Endothelial cell of umbilical vein (primary cell): ENCODE data around the gene AJAP1. TPM values are rescaled to one million over a fixed set of nuclear protein-coding genes. Genes with fewer than 3 reads are reported as not detected.

ENCODE experiments used
- BruUV-seq: library from RNA; stranded (reverse); fragments of 400-500 nt; replicated peaks from 2 replicates; lab custom pipeline; 2021; lab: Mats Ljungman, UMichigan
- CTCF ChIA-PET: fragments of 300-600, 350-600 bp; sonication (Branson Sonifier 250); formaldehyde crosslinking; loops from one replicate; lab custom pipeline; 2021; ENCODE audit warnings: antibody characterized with exemption, inconsistent platforms; lab: Charles Lee
- POLR2A ChIA-PET: fragments of 300-600, 350-600 bp; sonication (Branson Sonifier 250); formaldehyde crosslinking; loops from one replicate; lab custom pipeline; 2021; ENCODE audit warnings: antibody characterized with exemption, inconsistent platforms; lab: Charles Lee
- DNase-seq: peaks from one replicate; pipeline ENCODE4 v3.0.0-alpha.2; 2011; ENCODE audit warnings: low read depth, low spot score
- FAIRE-seq: peaks from 2 replicates; lab custom pipeline; 2011; peaks lifted over from hg19 to GRCh38; lab: Jason Lieb, UNC
- H2AFZ ChIP-seq: 2 replicates; pipeline ENCODE4 v1.6.0; 2012; ENCODE audit warnings: low read depth, low read length, control low read depth, inconsistent platforms
- H3K27ac ChIP-seq: 2 replicates; pipeline ENCODE4 v1.5.1; 2011; ENCODE audit warnings: low read depth, mild to moderate bottlenecking, control low read depth, low read length, moderate library complexity; ENCODE audit not compliant: insufficient read depth
- H3K27me3 ChIP-seq, 2 experiments: 2 replicates each; pipeline versions ENCODE4 v1.6.0 to v1.6.1; 2011; ENCODE audit warnings: low read length in 2 of 2, mixed read lengths in 1 of 2; ENCODE audit not compliant: control insufficient read depth in 2 of 2, insufficient read depth in 2 of 2
- H3K36me3 ChIP-seq, 2 experiments: 2 replicates in 1 of 2; 3 replicates in 1 of 2; pipeline ENCODE4 v1.5.1; 2011; ENCODE audit warnings: low read length in 2 of 2, mild to moderate bottlenecking in 1 of 2, moderate library complexity in 1 of 2; ENCODE audit not compliant: control insufficient read depth in 2 of 2, insufficient read depth in 2 of 2; ENCODE audit errors: extremely low read depth in 1 of 2
- H3K4me1 ChIP-seq: 3 replicates; pipeline ENCODE4 v1.5.1; 2011; ENCODE audit warnings: mild to moderate bottlenecking, low read length; ENCODE audit not compliant: control insufficient read depth, insufficient read depth; ENCODE audit errors: extremely low read depth
- H3K4me2 ChIP-seq: 2 replicates; pipeline ENCODE4 v1.6.1; 2011; ENCODE audit warnings: low read length, control low read depth, mixed read lengths; ENCODE audit not compliant: insufficient read depth
- H3K4me3 ChIP-seq, 3 experiments: fragments of 200-600 bp in 1 of 3; sonication (generic), shearing (Covaris generic) in 1 of 3; replicated peaks in 1 of 3; 2 replicates each; pipeline ENCODE4 v1.5.1; 2011 to 2016; ENCODE audit warnings: control low read depth in 3 of 3, low read length in 3 of 3, mild to moderate bottlenecking in 2 of 3, inconsistent platforms in 1 of 3, low read depth in 1 of 3, moderate library complexity in 1 of 3; ENCODE audit not compliant: insufficient read depth in 1 of 3
- H3K79me2 ChIP-seq: 2 replicates; pipeline ENCODE4 v1.6.0; 2012; ENCODE audit warnings: low read length, inconsistent platforms; ENCODE audit not compliant: control insufficient read depth, insufficient read depth
- H3K9ac ChIP-seq: replicated peaks from 2 replicates; pipeline ENCODE3; 2011; ENCODE audit warnings: low read length, control low read depth; ENCODE audit not compliant: insufficient read depth; ENCODE audit errors: extremely low read depth
- H3K9me1 ChIP-seq: replicated peaks from 3 replicates; pipeline ENCODE4 v1.6.0; 2011; ENCODE audit warnings: mild to moderate bottlenecking, low read length; ENCODE audit not compliant: control insufficient read depth, insufficient read depth; ENCODE audit errors: extremely low read depth
- H3K9me3 ChIP-seq: replicated peaks from 2 replicates; pipeline ENCODE4 v1.5.1; 2012; ENCODE audit warnings: low read length, inconsistent platforms; ENCODE audit not compliant: control insufficient read depth, insufficient read depth
- H4K20me1 ChIP-seq: replicated peaks from 2 replicates; pipeline ENCODE3; 2011; ENCODE audit warnings: mild to moderate bottlenecking, low read length; ENCODE audit not compliant: control insufficient read depth, insufficient read depth; ENCODE audit errors: extremely low read depth
- EZH2 ChIP-seq: IDR thresholded peaks from 2 replicates; pipeline ENCODE4 v1.6.1; 2012; ENCODE audit warnings: borderline replicate concordance, low read depth, mild to moderate bottlenecking, moderate library complexity, low read length, inconsistent platforms; ENCODE audit not compliant: severe bottlenecking
- FOS ChIP-seq: IDR thresholded peaks from 2 replicates; pipeline ENCODE4 v1.6.1; 2011; ENCODE audit warnings: mild to moderate bottlenecking, low read length, moderate library complexity, borderline replicate concordance; ENCODE audit not compliant: insufficient read depth
- GATA2 ChIP-seq: IDR thresholded peaks from 2 replicates; pipeline ENCODE4 v1.7.0; 2011; ENCODE audit warnings: low read depth, mild to moderate bottlenecking, moderate library complexity, mixed read lengths, low read length; ENCODE audit not compliant: insufficient read length, insufficient read depth
- JUN ChIP-seq: IDR thresholded peaks from 2 replicates; pipeline ENCODE4 v1.6.1; 2011; ENCODE audit warnings: borderline replicate concordance, low read depth; ENCODE audit not compliant: insufficient read length, insufficient read depth
- MYC ChIP-seq: IDR thresholded peaks from one replicate; pipeline ENCODE4 v1.6.1; 2011; ENCODE audit warnings: mild to moderate bottlenecking, low read depth, low read length
- POLR2A ChIP-seq: IDR thresholded peaks from 2 replicates; pipeline ENCODE4 v1.6.1; 2012; ENCODE audit warnings: low read depth, mild to moderate bottlenecking, control low read depth, low read length
- POLR2AphosphoS5 ChIP-seq: IDR thresholded peaks from 2 replicates; pipeline ENCODE4 v1.6.1; 2012; ENCODE audit warnings: low read depth, mild to moderate bottlenecking, control low read depth, low read length, moderate library complexity; ENCODE audit not compliant: insufficient read depth
- dilution Hi-C: fragments of 300-500 bp; cut with MboI; formaldehyde crosslinking; loops from one replicate; pipeline ENCODE4 v1.15.0; 2019; ENCODE audit warnings: low sequenced_read_pairs; ENCODE audit not compliant: extremely low pct_ligation_motif_present
- intact Hi-C: fragments of 100-400 bp; cut with micrococcal nuclease; formaldehyde crosslinking; loops from one replicate; pipeline ENCODE4 v1.10.0; 2022
- polyA plus RNA-seq, 4 experiments: library from polyadenylated mRNA; depleted of rRNA in 3 of 4; stranded (reverse) in 3 of 4; unstranded in 1 of 4; fragments of >200 nt; gene quantifications; 2 replicates each; pipeline versions ENCODE4 v1.2.1 to v1.2.3, GENCODE V29; 2011 to 2012; ENCODE audit warnings: missing spikeins in 1 of 4
- total RNA-seq: library from RNA; stranded (reverse); gene quantifications from 2 replicates; pipeline ENCODE4 v1.2.3, GENCODE V29; 2021
- TF ChIP-seq, protein P1 (sequence below), 2 donors: IDR thresholded peaks; 1 replicate in 1 of 2; 2 replicates in 1 of 2; pipeline ENCODE4 v1.5.1; 2011; ENCODE audit warnings: low read length in 2 of 2, mild to moderate bottlenecking in 2 of 2, moderate library complexity in 2 of 2, control low read depth in 1 of 2, inconsistent platforms in 1 of 2, low read depth in 1 of 2; ENCODE audit not compliant: insufficient read depth in 1 of 2; ENCODE audit errors: extremely low read depth in 1 of 2
- TF ChIP-seq, protein P2 (sequence below): IDR thresholded peaks from 2 replicates; pipeline ENCODE4 v1.6.1; 2011; ENCODE audit not compliant: insufficient read depth, insufficient read length

AJAP1 gene
- total and polyA plus RNA-seq, 2 donors (not counting 3 experiments of a cell fraction or from before 2014, with no cell fraction given) = not detected

DNA sequence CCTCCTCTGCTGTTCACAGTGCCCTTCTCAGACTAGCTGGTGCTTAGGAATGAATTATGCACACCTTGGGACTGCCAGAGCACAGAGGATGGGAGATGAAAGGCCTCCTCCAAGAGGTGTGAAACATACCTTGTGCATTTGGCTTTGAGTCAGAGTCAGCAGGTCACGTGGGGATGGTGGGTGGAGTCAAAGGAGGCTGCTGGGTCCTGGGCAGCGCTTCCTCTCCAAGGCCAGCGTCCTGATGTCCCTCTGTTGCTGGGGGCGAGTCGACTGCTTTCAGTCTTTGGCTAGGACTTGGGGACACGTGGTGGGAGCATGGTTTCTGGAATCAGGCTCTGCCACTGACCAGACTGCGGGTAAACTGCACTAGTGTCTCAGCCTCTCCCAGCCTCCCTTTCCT, 91.2 kb downstream of the AJAP1 start:
- intact Hi-C loops = no loop called here
- no TSS peak for BruUV-seq
- H3K4me1 ChIP-seq = no peaks in the 10 kb centered on the region
- H3K27ac ChIP-seq = no peak overlapping the region
- H3K9me1 ChIP-seq = no peaks in the 10 kb centered on the region
- FAIRE-seq = no peak
- dilution Hi-C loops = no loop called here
- ChIA-PET CTCF (no interaction called here), POLR2A (no interaction called here)
- DNase-seq = no peak
- no peak overlapping the region for H3K9ac ChIP-seq
- no peak overlapping the region for H3K4me2 ChIP-seq
- H4K20me1 ChIP-seq = no peaks in the 10 kb centered on the region
- no peak overlapping the region for H3K4me3 ChIP-seq
- TF ChIP-seq POLR2AphosphoS5 (no peak), FOS (no peak)
- H3K36me3 ChIP-seq = no peaks in the 10 kb centered on the region
- H3K27me3 ChIP-seq = no peaks in the 10 kb centered on the region
- no peak overlapping the region for H2AFZ ChIP-seq
- H3K9me3 ChIP-seq = peaks cover 2% of the 10 kb centered on the region
- H3K79me2 ChIP-seq = no peaks in the 10 kb centered on the region

DNA sequence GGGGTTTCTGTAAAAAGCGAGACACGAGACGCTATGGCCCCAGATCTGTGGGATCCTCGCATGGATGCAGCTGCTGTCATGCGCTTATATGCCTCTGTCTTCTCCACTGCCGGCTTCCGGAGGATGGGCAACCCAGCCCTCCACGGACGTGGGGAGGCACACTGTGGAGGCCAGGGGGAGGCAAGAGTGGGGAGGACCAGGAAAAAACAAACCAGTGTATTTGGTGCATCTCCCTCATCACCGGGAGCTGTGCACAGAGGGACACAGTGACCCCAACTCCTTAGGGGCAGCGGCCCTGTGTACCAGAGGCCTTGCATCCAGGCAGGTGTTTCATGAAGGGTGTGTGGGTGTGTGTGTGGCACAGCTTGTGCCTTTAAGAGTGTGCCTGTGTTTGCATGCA, 95.0 kb downstream of the AJAP1 start:
- Histone ChIP-seq H3K9me1 (no peaks in the 10 kb centered on the region), H3K36me3 (no peaks in the 10 kb centered on the region), H4K20me1 (no peaks in the 10 kb centered on the region), H3K27me3 (no peaks in the 10 kb centered on the region), H3K79me2 (no peaks in the 10 kb centered on the region), H3K9ac (no peak overlapping the region), H3K4me2 (no peak overlapping the region), H3K9me3 (no peaks in the 10 kb centered on the region), H3K27ac (no peak overlapping the region), H3K4me1 (no peaks in the 10 kb centered on the region), H3K4me3 (no peak overlapping the region), H2AFZ (no peak overlapping the region)
- dilution Hi-C loops (no loop called here), intact Hi-C loops (no loop called here)
- POLR2A ChIA-PET = no interaction called here
- CTCF ChIA-PET = no interaction called here
- DNase-seq = no peak
- TF ChIP-seq POLR2A (no peak), POLR2AphosphoS5 (no peak), FOS (no peak), GATA2 (no peak), MYC (no peak), JUN (no peak), EZH2 (no peak)
- TF ChIP-seq, protein P1, sequence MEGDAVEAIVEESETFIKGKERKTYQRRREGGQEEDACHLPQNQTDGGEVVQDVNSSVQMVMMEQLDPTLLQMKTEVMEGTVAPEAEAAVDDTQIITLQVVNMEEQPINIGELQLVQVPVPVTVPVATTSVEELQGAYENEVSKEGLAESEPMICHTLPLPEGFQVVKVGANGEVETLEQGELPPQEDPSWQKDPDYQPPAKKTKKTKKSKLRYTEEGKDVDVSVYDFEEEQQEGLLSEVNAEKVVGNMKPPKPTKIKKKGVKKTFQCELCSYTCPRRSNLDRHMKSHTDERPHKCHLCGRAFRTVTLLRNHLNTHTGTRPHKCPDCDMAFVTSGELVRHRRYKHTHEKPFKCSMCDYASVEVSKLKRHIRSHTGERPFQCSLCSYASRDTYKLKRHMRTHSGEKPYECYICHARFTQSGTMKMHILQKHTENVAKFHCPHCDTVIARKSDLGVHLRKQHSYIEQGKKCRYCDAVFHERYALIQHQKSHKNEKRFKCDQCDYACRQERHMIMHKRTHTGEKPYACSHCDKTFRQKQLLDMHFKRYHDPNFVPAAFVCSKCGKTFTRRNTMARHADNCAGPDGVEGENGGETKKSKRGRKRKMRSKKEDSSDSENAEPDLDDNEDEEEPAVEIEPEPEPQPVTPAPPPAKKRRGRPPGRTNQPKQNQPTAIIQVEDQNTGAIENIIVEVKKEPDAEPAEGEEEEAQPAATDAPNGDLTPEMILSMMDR (IDR thresholded peaks at IDR 0.05; ENCODE audit: extremely low read depth in 1 of 2, insufficient read depth in 1 of 2, low read depth in 1 of 2, low read length in 2 of 2) = no peak
- TF ChIP-seq, protein P2, sequence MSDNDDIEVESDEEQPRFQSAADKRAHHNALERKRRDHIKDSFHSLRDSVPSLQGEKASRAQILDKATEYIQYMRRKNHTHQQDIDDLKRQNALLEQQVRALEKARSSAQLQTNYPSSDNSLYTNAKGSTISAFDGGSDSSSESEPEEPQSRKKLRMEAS = no peak
- no peak for FAIRE-seq
- BruUV-seq = no TSS peak
